Endothelial cell of umbilical vein (primary cell): ENCODE measurements around the gene TMC4. TPM values are rescaled to one million over a fixed set of nuclear protein-coding genes. Genes with fewer than 3 reads are reported as not detected.

Experiments
- BruUV-seq: library from RNA; stranded (reverse); fragments of 400-500 nt; replicated peaks from 2 replicates; lab custom pipeline; 2021; lab: Mats Ljungman, UMichigan
- CTCF ChIA-PET: fragments of 300-600, 350-600 bp; sonication (Branson Sonifier 250); formaldehyde crosslinking; loops from one replicate; lab custom pipeline; 2021; ENCODE audit warnings: antibody characterized with exemption, inconsistent platforms; lab: Charles Lee
- POLR2A ChIA-PET: fragments of 300-600, 350-600 bp; sonication (Branson Sonifier 250); formaldehyde crosslinking; loops from one replicate; lab custom pipeline; 2021; ENCODE audit warnings: antibody characterized with exemption, inconsistent platforms; lab: Charles Lee
- DNase-seq: peaks from one replicate; pipeline ENCODE4 v3.0.0-alpha.2; 2011; ENCODE audit warnings: low read depth, low spot score
- FAIRE-seq: peaks from 2 replicates; lab custom pipeline; 2011; peaks lifted over from hg19 to GRCh38; lab: Jason Lieb, UNC
- H2AFZ ChIP-seq: 2 replicates; pipeline ENCODE4 v1.6.0; 2012; ENCODE audit warnings: low read depth, low read length, control low read depth, inconsistent platforms
- H3K27ac ChIP-seq: 2 replicates; pipeline ENCODE4 v1.5.1; 2011; ENCODE audit warnings: low read depth, mild to moderate bottlenecking, control low read depth, low read length, moderate library complexity; ENCODE audit not compliant: insufficient read depth
- H3K27me3 ChIP-seq, 2 experiments: 2 replicates each; pipeline versions ENCODE4 v1.6.0 to v1.6.1; 2011; ENCODE audit warnings: low read length in 2 of 2, mixed read lengths in 1 of 2; ENCODE audit not compliant: control insufficient read depth in 2 of 2, insufficient read depth in 2 of 2
- H3K36me3 ChIP-seq, 2 experiments: 2 replicates in 1 of 2; 3 replicates in 1 of 2; pipeline ENCODE4 v1.5.1; 2011; ENCODE audit warnings: low read length in 2 of 2, mild to moderate bottlenecking in 1 of 2, moderate library complexity in 1 of 2; ENCODE audit not compliant: control insufficient read depth in 2 of 2, insufficient read depth in 2 of 2; ENCODE audit errors: extremely low read depth in 1 of 2
- H3K4me1 ChIP-seq: 3 replicates; pipeline ENCODE4 v1.5.1; 2011; ENCODE audit warnings: mild to moderate bottlenecking, low read length; ENCODE audit not compliant: control insufficient read depth, insufficient read depth; ENCODE audit errors: extremely low read depth
- H3K4me2 ChIP-seq: 2 replicates; pipeline ENCODE4 v1.6.1; 2011; ENCODE audit warnings: low read length, control low read depth, mixed read lengths; ENCODE audit not compliant: insufficient read depth
- H3K4me3 ChIP-seq, 3 experiments: fragments of 200-600 bp in 1 of 3; sonication (generic), shearing (Covaris generic) in 1 of 3; replicated peaks in 1 of 3; 2 replicates each; pipeline ENCODE4 v1.5.1; 2011 to 2016; ENCODE audit warnings: control low read depth in 3 of 3, low read length in 3 of 3, mild to moderate bottlenecking in 2 of 3, inconsistent platforms in 1 of 3, low read depth in 1 of 3, moderate library complexity in 1 of 3; ENCODE audit not compliant: insufficient read depth in 1 of 3
- H3K79me2 ChIP-seq: 2 replicates; pipeline ENCODE4 v1.6.0; 2012; ENCODE audit warnings: low read length, inconsistent platforms; ENCODE audit not compliant: control insufficient read depth, insufficient read depth
- H3K9ac ChIP-seq: replicated peaks from 2 replicates; pipeline ENCODE3; 2011; ENCODE audit warnings: low read length, control low read depth; ENCODE audit not compliant: insufficient read depth; ENCODE audit errors: extremely low read depth
- H3K9me1 ChIP-seq: replicated peaks from 3 replicates; pipeline ENCODE4 v1.6.0; 2011; ENCODE audit warnings: mild to moderate bottlenecking, low read length; ENCODE audit not compliant: control insufficient read depth, insufficient read depth; ENCODE audit errors: extremely low read depth
- H3K9me3 ChIP-seq: replicated peaks from 2 replicates; pipeline ENCODE4 v1.5.1; 2012; ENCODE audit warnings: low read length, inconsistent platforms; ENCODE audit not compliant: control insufficient read depth, insufficient read depth
- H4K20me1 ChIP-seq: replicated peaks from 2 replicates; pipeline ENCODE3; 2011; ENCODE audit warnings: mild to moderate bottlenecking, low read length; ENCODE audit not compliant: control insufficient read depth, insufficient read depth; ENCODE audit errors: extremely low read depth
- CTCF ChIP-seq, 2 donors: IDR thresholded peaks; 1 replicate in 1 of 2; 2 replicates in 1 of 2; pipeline ENCODE4 v1.5.1; 2011; ENCODE audit warnings: low read length in 2 of 2, mild to moderate bottlenecking in 2 of 2, moderate library complexity in 2 of 2, control low read depth in 1 of 2, inconsistent platforms in 1 of 2, low read depth in 1 of 2; ENCODE audit not compliant: insufficient read depth in 1 of 2; ENCODE audit errors: extremely low read depth in 1 of 2
- EZH2 ChIP-seq: IDR thresholded peaks from 2 replicates; pipeline ENCODE4 v1.6.1; 2012; ENCODE audit warnings: borderline replicate concordance, low read depth, mild to moderate bottlenecking, moderate library complexity, low read length, inconsistent platforms; ENCODE audit not compliant: severe bottlenecking
- FOS ChIP-seq: IDR thresholded peaks from 2 replicates; pipeline ENCODE4 v1.6.1; 2011; ENCODE audit warnings: mild to moderate bottlenecking, low read length, moderate library complexity, borderline replicate concordance; ENCODE audit not compliant: insufficient read depth
- GATA2 ChIP-seq: IDR thresholded peaks from 2 replicates; pipeline ENCODE4 v1.7.0; 2011; ENCODE audit warnings: low read depth, mild to moderate bottlenecking, moderate library complexity, mixed read lengths, low read length; ENCODE audit not compliant: insufficient read length, insufficient read depth
- JUN ChIP-seq: IDR thresholded peaks from 2 replicates; pipeline ENCODE4 v1.6.1; 2011; ENCODE audit warnings: borderline replicate concordance, low read depth; ENCODE audit not compliant: insufficient read length, insufficient read depth
- MAX ChIP-seq: IDR thresholded peaks from 2 replicates; pipeline ENCODE4 v1.6.1; 2011; ENCODE audit not compliant: insufficient read depth, insufficient read length
- MYC ChIP-seq: IDR thresholded peaks from one replicate; pipeline ENCODE4 v1.6.1; 2011; ENCODE audit warnings: mild to moderate bottlenecking, low read depth, low read length
- POLR2A ChIP-seq: IDR thresholded peaks from 2 replicates; pipeline ENCODE4 v1.6.1; 2012; ENCODE audit warnings: low read depth, mild to moderate bottlenecking, control low read depth, low read length
- POLR2AphosphoS5 ChIP-seq: IDR thresholded peaks from 2 replicates; pipeline ENCODE4 v1.6.1; 2012; ENCODE audit warnings: low read depth, mild to moderate bottlenecking, control low read depth, low read length, moderate library complexity; ENCODE audit not compliant: insufficient read depth
- dilution Hi-C: fragments of 300-500 bp; cut with MboI; formaldehyde crosslinking; loops from one replicate; pipeline ENCODE4 v1.15.0; 2019; ENCODE audit warnings: low sequenced_read_pairs; ENCODE audit not compliant: extremely low pct_ligation_motif_present
- intact Hi-C: fragments of 100-400 bp; cut with micrococcal nuclease; formaldehyde crosslinking; loops from one replicate; pipeline ENCODE4 v1.10.0; 2022
- polyA plus RNA-seq, 4 experiments: library from polyadenylated mRNA; depleted of rRNA in 3 of 4; stranded (reverse) in 3 of 4; unstranded in 1 of 4; fragments of >200 nt; gene quantifications; 2 replicates each; pipeline versions ENCODE4 v1.2.1 to v1.2.3, GENCODE V29; 2011 to 2012; ENCODE audit warnings: missing spikeins in 1 of 4
- total RNA-seq: library from RNA; stranded (reverse); gene quantifications from 2 replicates; pipeline ENCODE4 v1.2.3, GENCODE V29; 2021

TMC4 gene
- total and polyA plus RNA-seq, 2 donors (not counting 3 experiments of a cell fraction or from before 2014, with no cell fraction given): 0.71 to 1.7 TPM

GRCh38 chr19:54189735-54190502, 17.0 kb upstream of the TMC4 start:
- Histone ChIP-seq H3K36me3 (peaks cover 10% of the 10 kb centered on the region in 2 experiments), H2AFZ (peak overlapping the region; percentile 56), H3K27me3 (no peaks in the 10 kb centered on the region), H3K27ac (peak overlapping the region; percentile 86), H4K20me1 (no peaks in the 10 kb centered on the region), H3K4me1 (peaks cover 16% of the 10 kb centered on the region), H3K9ac (peak overlapping the region; percentile 84), H3K9me3 (no peaks in the 10 kb centered on the region), H3K79me2 (peaks cover 42% of the 10 kb centered on the region), H3K9me1 (no peaks in the 10 kb centered on the region), H3K4me3 (peak overlapping the region in 2 of 3 experiments; percentile 72 to 87), H3K4me2 (no peak overlapping the region)
- TF ChIP-seq MAX: peak; percentile 33
- TF ChIP-seq FOS: no peak
- no peak for TF ChIP-seq CTCF (IDR thresholded peaks at IDR 0.05; ENCODE audit: extremely low read depth in 1 of 2, insufficient read depth in 1 of 2, low read depth in 1 of 2, low read length in 2 of 2)
- peak; percentile 50 for TF ChIP-seq POLR2AphosphoS5
- TF ChIP-seq EZH2: no peak
- no peak for TF ChIP-seq GATA2
- no peak for TF ChIP-seq JUN
- TF ChIP-seq MYC: peak; percentile 35
- TF ChIP-seq POLR2A: peak; percentile 47
- dilution Hi-C loops (no loop called here), intact Hi-C loops (loop anchor here (1.0 to 2.0 kb wide), 8 partner anchors 10 to 323 kb away; partner anchors contain the start of genes CNOT3, LENG1, LENG9 and MYADM)
- peak; percentile 100 for DNase-seq
- POLR2A ChIA-PET: interaction anchor here (0.7 to 5.2 kb wide), 10 partner anchors 11 to 77 kb away, joined by 3 to 91 read pairs (median 4); partner anchors contain the start of genes CNOT3, LENG1 and RPS9
- BruUV-seq: no TSS peak
- peak; percentile 100 for FAIRE-seq
- CTCF ChIA-PET: interaction anchor here (0.7 to 2.7 kb wide), 19 partner anchors 10 to 76 kb away, joined by 3 to 25 read pairs (median 4); partner anchors contain the start of genes LENG1, RPS9 and TMC4
